MM.1S (cell line): Measurements from ENCODE around the gene ZC2HC1B.

ENCODE experiments used
- DNase-seq: peaks from one replicate; pipeline ENCODE4 v3.0.0-alpha.2; 2015
- H2AFZ ChIP-seq: fragments of 300-600 bp; sonication (generic); 2 replicates; pipeline ENCODE4 v1.6.0; 2016; ENCODE audit warnings: antibody characterized with exemption, low read length
- H3F3A ChIP-seq: fragments of 300-600 bp; sonication (generic); 2 replicates; pipeline ENCODE4 v1.6.1; 2016; ENCODE audit warnings: mild to moderate bottlenecking, antibody characterized with exemption, low read length, moderate library complexity, mixed read lengths; ENCODE audit not compliant: insufficient read depth
- H3K27ac ChIP-seq: fragments of 300-600 bp; sonication (generic); 2 replicates; pipeline ENCODE4 v1.5.1; 2016; ENCODE audit warnings: mild to moderate bottlenecking, low read length
- H3K27me3 ChIP-seq: fragments of 300-600 bp; sonication (generic); replicated peaks from 2 replicates; pipeline ENCODE4 v1.6.0; 2016; ENCODE audit warnings: low read length; ENCODE audit not compliant: insufficient read depth
- H3K36me3 ChIP-seq: fragments of 300-600 bp; sonication (generic); replicated peaks from 2 replicates; pipeline ENCODE4 v1.6.1; 2016; ENCODE audit warnings: mild to moderate bottlenecking, low read length, mixed read lengths; ENCODE audit not compliant: insufficient read depth
- H3K4me1 ChIP-seq: fragments of 300-600 bp; sonication (generic); 2 replicates; pipeline ENCODE4 v1.6.1; 2016; ENCODE audit warnings: low read length, mixed read lengths
- H3K4me2 ChIP-seq: fragments of 300-600 bp; sonication (generic); 2 replicates; pipeline ENCODE4 v1.6.0; 2016; ENCODE audit warnings: low read depth, low read length
- H3K4me3 ChIP-seq: fragments of 300-600 bp; sonication (generic); 2 replicates; pipeline ENCODE4 v1.5.1; 2016; ENCODE audit warnings: low read length, mixed read lengths
- H3K79me2 ChIP-seq: fragments of 300-600 bp; sonication (generic); 2 replicates; pipeline ENCODE4 v1.6.1; 2016; ENCODE audit warnings: mixed run types, low read length, mixed read lengths
- H3K9ac ChIP-seq: fragments of 300-600 bp; sonication (generic); 2 replicates; pipeline ENCODE4 v1.6.1; 2016; ENCODE audit warnings: low read length, mixed read lengths
- H3K9me2 ChIP-seq: fragments of 300-600 bp; sonication (generic); replicated peaks from 2 replicates; pipeline ENCODE4 v1.6.1; 2016; ENCODE audit warnings: mild to moderate bottlenecking, low read length, mixed read lengths; ENCODE audit not compliant: insufficient read depth
- H3K9me3 ChIP-seq: fragments of 300-600 bp; sonication (generic); replicated peaks from 2 replicates; pipeline ENCODE4 v1.6.1; 2016; ENCODE audit warnings: mild to moderate bottlenecking, low read length, mixed read lengths; ENCODE audit not compliant: insufficient read depth
- H4K20me1 ChIP-seq: fragments of 300-600 bp; sonication (generic); 2 replicates; pipeline ENCODE4 v1.6.1; 2016; ENCODE audit warnings: mild to moderate bottlenecking, low read length, moderate library complexity, mixed read lengths; ENCODE audit not compliant: insufficient read depth
- CTCF ChIP-seq: fragments of 300-600 bp; sonication (generic); IDR thresholded peaks from 2 replicates; pipeline ENCODE4 v1.5.1; 2016; ENCODE audit warnings: antibody characterized with exemption, low read length, mixed read lengths
- EZH2 ChIP-seq: fragments of 300-600 bp; sonication (generic); optimal IDR thresholded peaks from 2 replicates; pipeline ENCODE3; 2017; ENCODE audit warnings: low read depth, mild to moderate bottlenecking, antibody characterized with exemption, low read length, mixed read lengths
- EZH2phosphoT487 ChIP-seq: fragments of 300-600 bp; sonication (generic); IDR thresholded peaks from 2 replicates; pipeline ENCODE4 v1.6.1; 2018; ENCODE audit warnings: antibody characterized with exemption, low read length

ZC2HC1B gene

GRCh38 chr6:143901885-143902750, 37.8 kb downstream of the ZC2HC1B start:
- no peaks in the 10 kb centered on the region for H3K79me2 ChIP-seq
- peak overlapping the region; percentile 82 for H3K4me2 ChIP-seq
- no peaks in the 10 kb centered on the region for H3K9me2 ChIP-seq
- peaks cover 16% of the 10 kb centered on the region for H3K4me1 ChIP-seq
- DNase-seq = peak; percentile 70
- H3K9me3 ChIP-seq = no peaks in the 10 kb centered on the region
- TF ChIP-seq CTCF (no peak), EZH2 (no peak), EZH2phosphoT487 (no peak)
- no peaks in the 10 kb centered on the region for H4K20me1 ChIP-seq
- peak overlapping the region; percentile 58; the same call in 1 of the 2 replicates for H2AFZ ChIP-seq
- H3F3A ChIP-seq = peaks cover 19% of the 10 kb centered on the region
- peak overlapping the region; percentile 26 for H3K4me3 ChIP-seq
- no peaks in the 10 kb centered on the region for H3K27me3 ChIP-seq
- no peaks in the 10 kb centered on the region for H3K36me3 ChIP-seq
- H3K27ac ChIP-seq = peak overlapping the region; percentile 93
- peak overlapping the region; percentile 54; the same call in 1 of the 2 replicates for H3K9ac ChIP-seq

- Histone ChIP-seq H3F3A (peaks cover 19% of the 10 kb centered on the region), H3K9ac (peak overlapping the region; percentile 54; the same call in 1 of the 2 replicates), H3K9me3 (no peaks in the 10 kb centered on the region), H3K4me3 (peak overlapping the region; percentile 26), H3K36me3 (no peaks in the 10 kb centered on the region), H2AFZ (0 out of 2 replicates have a peak overlapping the region, but pooled peaks have one; percentile 23), H3K79me2 (no peaks in the 10 kb centered on the region), H3K4me2 (peak overlapping the region; percentile 82), H4K20me1 (no peaks in the 10 kb centered on the region), H3K27me3 (no peaks in the 10 kb centered on the region), H3K9me2 (no peaks in the 10 kb centered on the region), H3K4me1 (peaks cover 16% of the 10 kb centered on the region), H3K27ac (peak overlapping the region; percentile 93; the same call in 1 of the 2 replicates)
- DNase-seq = peak; percentile 6
- TF ChIP-seq EZH2phosphoT487 (no peak), EZH2 (no peak), CTCF (no peak)
Observed at GRCh38 chr6:143902827-143903226, 38.6 kb downstream of the ZC2HC1B start.

- no peaks in the 10 kb centered on the region for H3K27me3 ChIP-seq
- no peak overlapping the region for H3K27ac ChIP-seq
- H3K4me3 ChIP-seq = no peak overlapping the region
- H3K9me2 ChIP-seq = no peaks in the 10 kb centered on the region
- no peaks in the 10 kb centered on the region for H3K9me3 ChIP-seq
- no peak overlapping the region for H3K4me2 ChIP-seq
- H3K9ac ChIP-seq = no peak overlapping the region
- H3K36me3 ChIP-seq = no peaks in the 10 kb centered on the region
- H2AFZ ChIP-seq = no peak overlapping the region
- no peaks in the 10 kb centered on the region for H3K79me2 ChIP-seq
- no peak for DNase-seq
- no peaks in the 10 kb centered on the region for H4K20me1 ChIP-seq
- TF ChIP-seq CTCF = no peak
- no peaks in the 10 kb centered on the region for H3F3A ChIP-seq
- no peaks in the 10 kb centered on the region for H3K4me1 ChIP-seq
Observed at GRCh38 chr6:143911028-143911427, 46.8 kb downstream of the ZC2HC1B start.
